Smooth muscle cell (in vitro differentiated cells): Measurements from ENCODE around the gene RPUSD4. TPM values are rescaled to one million over a fixed set of nuclear protein-coding genes. Genes with fewer than 3 reads are reported as not detected.
A peak's percentile ranks its signal among the peaks of the same experiment; 100 is the strongest.

Experiments used
- DNase-seq: peaks from one replicate; lab custom pipeline; 2025; ENCODE audit not compliant: unreplicated experiment; lab: John Stamatoyannopoulos, UW
- H2AFZ ChIP-seq: fragments of 200-600 bp; sonication (generic); 2 replicates; pipeline ENCODE4 v1.6.0; 2016; ENCODE audit warnings: antibody characterized with exemption, low read depth, mild to moderate bottlenecking
- H3F3A ChIP-seq: fragments of 200-600 bp; sonication (generic); 2 replicates; pipeline ENCODE4 v1.6.0; 2017; ENCODE audit warnings: antibody characterized with exemption, low read depth
- H3K27ac ChIP-seq: fragments of 200-600 bp; sonication (generic); 2 replicates; pipeline ENCODE4 v1.5.1; 2016; ENCODE audit warnings: low read depth, mild to moderate bottlenecking
- H3K27me3 ChIP-seq: fragments of 200-600 bp; sonication (generic); 2 replicates; pipeline ENCODE4 v1.6.1; 2016; ENCODE audit warnings: low read depth, mild to moderate bottlenecking
- H3K36me3 ChIP-seq: fragments of 200-600 bp; sonication (generic); 2 replicates; pipeline ENCODE4 v1.5.1; 2016; ENCODE audit warnings: low read depth
- H3K4me1 ChIP-seq: fragments of 200-600 bp; sonication (generic); 2 replicates; pipeline ENCODE4 v1.5.1; 2016; ENCODE audit warnings: low read depth
- H3K4me2 ChIP-seq: fragments of 200-600 bp; sonication (generic); 2 replicates; pipeline ENCODE4 v1.6.0; 2016; ENCODE audit warnings: mild to moderate bottlenecking
- H3K4me3 ChIP-seq: fragments of 200-600 bp; sonication (generic); 2 replicates; pipeline ENCODE4 v1.5.1; 2016; ENCODE audit warnings: mild to moderate bottlenecking
- H3K79me2 ChIP-seq: fragments of 200-600 bp; sonication (generic); 2 replicates; pipeline ENCODE4 v1.6.0; 2016; ENCODE audit warnings: low read depth, mild to moderate bottlenecking
- H3K9ac ChIP-seq: fragments of 200-600 bp; sonication (generic); 2 replicates; pipeline ENCODE4 v1.6.0; 2016; ENCODE audit warnings: low read depth
- H3K9me3 ChIP-seq: fragments of 200-600 bp; sonication (generic); replicated peaks from 2 replicates; pipeline ENCODE4 v1.5.1; 2016; ENCODE audit warnings: low read depth
- H4K20me1 ChIP-seq: fragments of 200-600 bp; sonication (generic); 2 replicates; pipeline ENCODE4 v1.6.0; 2016; ENCODE audit warnings: low read depth
- CTCF ChIP-seq: fragments of 200-600 bp; sonication (generic); IDR thresholded peaks from 2 replicates; pipeline ENCODE4 v1.5.1; 2017; ENCODE audit warnings: borderline replicate concordance, mild to moderate bottlenecking, antibody characterized with exemption; ENCODE audit not compliant: insufficient read depth, poor library complexity, severe bottlenecking
- WGBS: methylation state at CpG from one replicate; pipeline ENCODE4 v1.1.7; 2016; ENCODE audit warnings: low lambda C conversion rate; 5-methylcytosine and 5-hydroxymethylcytosine counted together
- polyA plus RNA-seq: library from polyadenylated mRNA; unstranded; fragments of >200 nt; fragmentation: Nextera tagmentation; extraction: Ambion mirVana; gene quantifications from 2 replicates; pipeline ENCODE4 v1.2.1, GENCODE V29; 2016
- total RNA-seq: library from RNA; depleted of rRNA; stranded (reverse); fragments of >200 nt; gene quantifications from 2 replicates; pipeline ENCODE4 v1.2.3, GENCODE V29; 2014

Gene RPUSD4
- total RNA-seq, result 11.1 and 34.1 TPM in 2 replicates
- 7.6 and 8.6 TPM in 2 replicates for polyA plus RNA-seq

GRCh38 chr11:126211236-126212088 lies at the start of gene RPUSD4, which contains the start of gene FAM118B:
TSS of gene RPUSD4 (minus strand) at chr11:126211650. CDS start at chr11:126211638, 12 bp downstream.
TSS of gene FAM118B (plus strand) at chr11:126211782. CDS start at chr11:126235002, 23,220 bp downstream.
- WGBS, result 1% methylated on average over 44 of the region's 62 CpGs
- peak; percentile 94 for DNase-seq
- Histone ChIP-seq H3K79me2 (peaks cover 51% of the 10 kb centered on the region), H3K9ac (peak within 1 kb of the TSS; percentile 83), H3F3A (no peaks in the 10 kb centered on the region), H3K4me2 (peak within 1 kb of the TSS; percentile 98), H3K9me3 (no peaks in the 10 kb centered on the region), H2AFZ (peak within 1 kb of the TSS; percentile 93), H3K4me1 (peaks cover 13% of the 10 kb centered on the region), H3K27me3 (no peaks in the 10 kb centered on the region), H3K36me3 (peaks cover 4% of the 10 kb centered on the region), H3K27ac (peak within 1 kb of the TSS; percentile 63), H3K4me3 (peak within 1 kb of the TSS; percentile 88), H4K20me1 (peaks cover 34% of the 10 kb centered on the region)
- TF ChIP-seq CTCF, result no peak

- Histone ChIP-seq H3K36me3 (peaks cover 9% of the 10 kb centered on the region), H3F3A (peaks cover 10% of the 10 kb centered on the region), H3K27me3 (no peaks in the 10 kb centered on the region), H3K4me1 (no peaks in the 10 kb centered on the region), H3K27ac (peak overlapping the region; percentile 7), H3K9ac (no peak overlapping the region), H4K20me1 (peaks cover 7% of the 10 kb centered on the region), H3K4me2 (no peak overlapping the region), H3K9me3 (no peaks in the 10 kb centered on the region), H3K79me2 (no peaks in the 10 kb centered on the region), H2AFZ (no peak overlapping the region), H3K4me3 (no peak overlapping the region)
- no peak for TF ChIP-seq CTCF
- no peak for DNase-seq
- 58% methylated on average over 2 of the region's 2 CpGs for WGBS
Observed at GRCh38 chr11:126257764-126258163, 46.3 kb upstream of the RPUSD4 start.

- Histone ChIP-seq H3K27ac (peak overlapping the region; percentile 7), H3K79me2 (no peaks in the 10 kb centered on the region), H3K9me3 (no peaks in the 10 kb centered on the region), H3K4me1 (no peaks in the 10 kb centered on the region), H3K27me3 (no peaks in the 10 kb centered on the region), H3K4me3 (no peak overlapping the region), H3K4me2 (no peak overlapping the region), H2AFZ (no peak overlapping the region), H3K9ac (no peak overlapping the region), H3K36me3 (peaks cover 3% of the 10 kb centered on the region), H3F3A (peaks cover 10% of the 10 kb centered on the region), H4K20me1 (peaks cover 7% of the 10 kb centered on the region)
- 99% methylated on average over 2 of the region's 2 CpGs for WGBS
- no peak for TF ChIP-seq CTCF
- DNase-seq, result no peak
Observed at GRCh38 chr11:126257144-126257543, 45.7 kb upstream of the RPUSD4 start.
